Fibroblast of the aortic adventitia (primary cell): ENCODE measurements around the gene DCP1A. TPM values are rescaled to one million over a fixed set of nuclear protein-coding genes. Genes with fewer than 3 reads are reported as not detected.
"Not testable (repeated sequence)": the region's sequence is repeated elsewhere in the genome, so short reads cannot be mapped to it uniquely, and the experiment has no call there.

Experiments
- DNase-seq: peaks from one replicate; pipeline ENCODE4 v3.0.0-alpha.2; 2010; ENCODE audit warnings: low read depth
- H3K4me3 ChIP-seq: 2 replicates; pipeline ENCODE4 v1.5.1; 2011; ENCODE audit warnings: low read depth, mild to moderate bottlenecking, control low read depth, low read length, moderate library complexity
- total RNA-seq: library from RNA; depleted of rRNA; stranded (reverse); fragments of >200 nt; gene quantifications from 2 replicates; pipeline ENCODE4 v1.2.3, GENCODE V29; 2012; ENCODE audit warnings: low replicate concordance
- TF ChIP-seq, protein P1 (sequence below): IDR thresholded peaks from 2 replicates; pipeline ENCODE4 v1.5.1; 2011; ENCODE audit warnings: mild to moderate bottlenecking, low read length, control low read depth, inconsistent platforms; ENCODE audit not compliant: insufficient read depth

DCP1A gene
- total RNA-seq, 1 donor, result 16.4 TPM

DNA sequence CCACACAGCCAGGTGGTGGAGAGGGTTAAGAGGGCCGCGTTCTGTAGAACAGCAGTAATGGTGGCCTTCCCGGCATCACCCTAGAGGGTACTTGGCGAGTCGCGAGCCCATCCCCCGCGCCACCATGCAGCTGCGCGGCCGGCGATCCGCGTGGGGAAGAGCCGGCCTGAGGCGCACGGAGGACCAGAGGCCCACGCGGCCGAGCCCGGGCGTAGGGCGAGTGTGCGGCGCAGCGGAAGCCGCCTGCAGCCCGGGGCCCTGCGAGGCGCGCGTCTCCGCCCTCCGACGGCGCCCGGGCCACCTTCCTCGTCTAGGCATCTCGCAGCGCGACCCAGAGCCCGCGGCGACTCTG lies 91.9 kb downstream of the DCP1A start:
- H3K4me3 ChIP-seq, result peak overlapping the region; percentile 98
- TF ChIP-seq, protein P1, sequence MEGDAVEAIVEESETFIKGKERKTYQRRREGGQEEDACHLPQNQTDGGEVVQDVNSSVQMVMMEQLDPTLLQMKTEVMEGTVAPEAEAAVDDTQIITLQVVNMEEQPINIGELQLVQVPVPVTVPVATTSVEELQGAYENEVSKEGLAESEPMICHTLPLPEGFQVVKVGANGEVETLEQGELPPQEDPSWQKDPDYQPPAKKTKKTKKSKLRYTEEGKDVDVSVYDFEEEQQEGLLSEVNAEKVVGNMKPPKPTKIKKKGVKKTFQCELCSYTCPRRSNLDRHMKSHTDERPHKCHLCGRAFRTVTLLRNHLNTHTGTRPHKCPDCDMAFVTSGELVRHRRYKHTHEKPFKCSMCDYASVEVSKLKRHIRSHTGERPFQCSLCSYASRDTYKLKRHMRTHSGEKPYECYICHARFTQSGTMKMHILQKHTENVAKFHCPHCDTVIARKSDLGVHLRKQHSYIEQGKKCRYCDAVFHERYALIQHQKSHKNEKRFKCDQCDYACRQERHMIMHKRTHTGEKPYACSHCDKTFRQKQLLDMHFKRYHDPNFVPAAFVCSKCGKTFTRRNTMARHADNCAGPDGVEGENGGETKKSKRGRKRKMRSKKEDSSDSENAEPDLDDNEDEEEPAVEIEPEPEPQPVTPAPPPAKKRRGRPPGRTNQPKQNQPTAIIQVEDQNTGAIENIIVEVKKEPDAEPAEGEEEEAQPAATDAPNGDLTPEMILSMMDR, result no peak
- no peak for DNase-seq

DNA sequence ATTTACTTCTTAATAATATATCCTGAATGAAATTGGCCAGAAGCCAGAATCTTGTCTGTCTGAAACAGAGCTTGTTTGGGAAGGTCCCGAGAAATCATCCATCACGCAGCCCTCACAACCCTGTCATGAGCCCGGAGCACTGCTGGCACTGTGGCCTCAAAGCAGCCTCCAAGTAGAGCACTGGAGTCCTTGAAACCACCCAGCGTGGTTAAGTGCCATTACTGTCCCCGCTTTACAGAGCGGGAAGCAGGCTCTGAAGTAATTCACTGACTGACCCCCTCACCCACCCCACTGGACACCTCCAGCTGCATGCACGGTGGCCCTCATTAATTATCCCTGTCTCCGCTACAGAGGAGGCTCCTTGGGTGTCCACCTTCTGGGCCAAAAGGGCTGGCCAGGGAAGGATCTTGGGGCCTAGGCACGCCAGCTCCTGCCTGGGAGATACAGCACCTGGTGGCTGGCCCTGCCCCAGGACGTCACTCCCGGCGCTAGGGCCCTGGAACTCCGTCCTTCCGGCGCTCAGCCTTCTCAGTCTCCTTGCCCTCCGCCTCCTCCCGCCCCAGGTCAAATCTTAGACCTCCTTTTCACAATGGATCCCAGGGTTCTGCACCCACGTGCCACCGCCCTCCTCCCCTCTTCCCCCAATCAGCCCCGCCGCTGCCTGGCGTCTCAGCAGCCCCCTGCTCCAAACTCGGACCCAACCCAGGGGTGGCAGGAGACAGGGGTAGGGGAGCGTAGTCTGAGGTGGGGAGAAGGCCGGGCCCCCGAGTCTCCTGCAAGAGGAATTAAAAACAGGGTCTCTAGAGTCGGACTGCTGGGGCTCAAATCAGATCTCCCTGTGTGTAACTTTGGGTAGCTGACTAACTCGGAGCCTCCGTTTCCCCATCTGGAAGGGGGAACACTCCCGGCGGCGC lies 92.6 kb downstream of the DCP1A start:
- TF ChIP-seq, protein P1, result no peak
- peak overlapping the region; percentile 98 for H3K4me3 ChIP-seq
- peak; percentile 45 for DNase-seq

DNA sequence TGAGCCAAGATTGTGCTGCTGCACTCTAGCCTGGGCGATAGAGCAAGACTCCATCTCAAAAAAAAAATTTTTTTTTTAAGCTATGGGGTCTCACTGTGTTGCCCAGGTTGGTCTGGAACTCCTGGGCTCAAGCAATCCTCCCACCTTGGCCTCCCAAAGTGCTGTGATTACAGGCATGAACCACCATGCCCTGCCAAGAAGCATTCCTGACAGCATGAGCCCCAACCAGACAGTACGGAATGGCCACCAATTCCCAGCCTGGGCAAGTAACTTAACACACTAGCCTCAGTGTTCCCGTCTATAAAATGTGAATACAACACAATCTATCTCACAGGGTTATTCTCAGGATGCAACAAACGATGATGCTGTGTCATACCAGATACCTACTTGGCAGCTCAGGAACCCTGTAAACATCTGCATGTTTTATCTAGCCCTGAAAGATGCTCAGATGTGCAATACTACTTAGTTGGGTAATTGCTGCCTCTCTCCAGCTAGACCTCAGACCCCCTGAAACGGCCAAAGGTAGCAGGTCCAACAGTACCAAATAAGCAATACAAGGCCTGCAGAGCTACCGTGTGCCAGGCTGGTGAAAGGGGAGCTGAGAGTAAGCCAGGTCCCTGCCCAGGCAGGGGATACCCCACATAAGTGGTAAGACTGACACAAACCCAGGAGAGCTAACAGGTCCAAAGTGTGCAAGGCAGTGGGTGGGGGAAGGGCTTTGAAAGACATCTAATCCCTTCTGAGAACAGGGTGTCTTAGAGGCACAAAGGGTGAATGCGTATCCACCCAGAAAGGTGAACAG lies 93.4 kb downstream of the DCP1A start:
- peak overlapping the region; percentile 98 for H3K4me3 ChIP-seq
- peak; percentile 19 for DNase-seq
- TF ChIP-seq, protein P1, result no peak

DNA sequence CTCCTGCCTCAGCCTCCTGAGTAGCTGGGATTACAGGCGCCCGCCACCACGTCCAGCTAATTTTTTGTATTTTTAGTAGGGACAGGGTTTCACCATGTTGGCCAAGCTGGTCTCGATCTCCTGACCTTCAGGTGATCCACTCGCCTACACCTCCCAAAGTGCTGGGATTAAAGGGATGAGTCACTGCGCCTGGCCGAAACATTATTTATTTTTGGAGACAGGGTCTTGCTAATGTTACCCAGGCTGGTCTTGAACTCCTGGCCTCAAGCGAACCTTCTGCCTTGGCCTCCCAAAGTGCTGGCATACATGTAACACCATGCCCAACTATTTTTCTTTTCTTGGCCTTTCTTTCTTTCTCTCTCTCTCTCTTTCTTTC lies 94.4 kb downstream of the DCP1A start:
- DNase-seq, result not testable (repeated sequence)
- H3K4me3 ChIP-seq, result peak overlapping the region; percentile 98

DNA sequence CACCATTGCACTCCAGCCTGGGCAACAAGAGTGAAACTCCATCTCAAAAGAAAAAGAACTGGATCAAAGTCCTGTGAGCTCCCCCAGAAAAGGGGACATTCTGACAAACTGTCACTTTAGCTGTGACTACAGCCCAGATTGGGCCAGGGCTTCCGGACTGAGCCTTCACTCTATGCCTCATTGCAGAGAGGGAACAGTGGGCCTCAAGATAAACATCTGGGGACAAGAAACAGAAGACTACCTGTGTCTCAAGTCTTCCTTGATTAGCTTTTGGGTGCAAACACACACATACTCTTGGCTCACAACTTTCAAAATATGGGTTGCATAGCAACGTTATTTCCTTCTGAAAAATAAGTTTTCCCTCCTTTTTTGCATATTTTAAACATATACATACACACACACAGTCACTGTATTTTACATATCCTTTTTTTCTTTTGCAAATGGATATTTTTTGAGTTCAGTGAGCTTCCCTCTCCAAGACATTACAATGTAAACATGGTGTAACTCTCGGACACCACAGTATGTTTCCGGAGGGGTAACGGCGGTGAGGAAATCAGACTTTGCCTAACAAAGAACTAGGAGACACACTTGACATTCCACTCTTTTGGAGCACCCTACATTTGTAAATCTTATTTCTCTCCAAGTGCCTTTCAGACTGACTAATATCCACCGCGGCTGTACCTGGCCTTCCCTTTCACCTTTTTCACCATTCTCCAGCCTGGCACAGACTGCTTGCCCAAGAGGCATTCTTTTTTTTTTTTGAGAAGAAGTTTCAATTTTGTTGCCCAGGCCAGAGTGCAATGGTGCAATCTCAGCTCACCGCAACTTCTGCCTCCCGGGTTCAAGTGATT lies 95.0 kb downstream of the DCP1A start:
- TF ChIP-seq, protein P1, result no peak
- peak overlapping the region; percentile 56 for H3K4me3 ChIP-seq
- DNase-seq, result no peak

DNA sequence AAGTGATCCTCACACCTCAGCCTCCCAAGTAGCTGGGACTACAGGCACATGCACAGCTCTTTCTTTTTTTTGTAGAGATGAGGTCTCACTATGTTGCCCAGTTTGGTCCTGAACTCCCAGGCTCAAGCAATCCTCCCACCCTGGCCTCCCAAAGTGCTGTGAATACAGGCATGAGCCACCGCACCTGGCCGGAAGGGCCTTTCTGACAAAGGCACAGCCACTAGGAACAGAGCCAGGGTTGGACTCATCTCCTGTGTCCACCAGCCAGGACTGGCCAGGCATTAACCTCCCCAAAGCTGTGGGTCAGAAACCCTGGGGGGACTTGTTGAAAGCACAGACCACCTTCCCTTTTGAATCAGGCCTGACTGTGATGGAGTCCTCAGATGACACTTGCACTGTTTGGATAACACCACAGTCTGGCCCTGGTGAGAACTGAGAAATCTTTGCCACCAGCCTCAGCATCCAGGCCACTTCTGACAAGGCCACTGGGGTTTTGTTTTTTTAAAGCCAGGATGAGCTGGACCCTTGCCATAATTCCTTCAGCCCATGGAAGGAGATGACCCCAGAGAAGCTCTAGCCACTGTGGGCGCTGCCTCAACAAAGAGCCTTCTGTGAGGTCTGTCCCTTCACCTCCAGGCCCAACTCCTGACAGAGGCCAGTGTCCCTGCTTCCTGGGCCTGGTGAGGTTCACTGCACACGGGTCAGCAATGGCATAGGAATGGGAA lies 96.3 kb downstream of the DCP1A start:
- no peak for DNase-seq
- peak overlapping the region; percentile 33 for H3K4me3 ChIP-seq
- TF ChIP-seq, protein P1, result no peak
